Measurements from ENCODE around the gene SLC35E3. TPM values are rescaled to one million over a fixed set of nuclear protein-coding genes. Genes with fewer than 3 reads are reported as not detected.

The SLC35E3 gene
- total RNA-seq, 4 donors from 2014 or later = 0.92 to 2.7 (median 1.6) TPM

GRCh38 chr12:68792952-68793351 is 47.0 kb downstream of the SLC35E3 start:
- no peak overlapping the region for H3K4me3 ChIP-seq
- no peaks in the 10 kb centered on the region for H3K36me3 ChIP-seq
- TF ChIP-seq POLR2A (IDR thresholded peaks at IDR 0.05) = no peak
- TF ChIP-seq CTCF (IDR thresholded peaks at IDR 0.05 in 4 of 5, conservative IDR thresholded peaks at IDR 0.05 in 1 of 5) = no peak
- in situ Hi-C loops (cut with MboI; ENCODE audit: low sequenced_read_pairs in 4 of 4) (no loop called here), intact Hi-C loops (cut with DNase I; ENCODE audit: low total_unique reads) (no loop called here)
- H3K27ac ChIP-seq = no peak overlapping the region
- H3K9me3 ChIP-seq = no peaks in the 10 kb centered on the region
- no peaks in the 10 kb centered on the region for H3K27me3 ChIP-seq
- no peak for DNase-seq
- ATAC-seq = no peak
- H3K4me1 ChIP-seq = no peaks in the 10 kb centered on the region

- Histone ChIP-seq H3K36me3 (no peaks in the 10 kb centered on the region), H3K27me3 (no peaks in the 10 kb centered on the region), H3K27ac (no peak overlapping the region), H3K4me3 (no peak overlapping the region), H3K4me1 (no peaks in the 10 kb centered on the region), H3K9me3 (no peaks in the 10 kb centered on the region)
- no peak for TF ChIP-seq CTCF (IDR thresholded peaks at IDR 0.05 in 4 of 5, conservative IDR thresholded peaks at IDR 0.05 in 1 of 5)
- DNase-seq (no peak), ATAC-seq (no peak)
- in situ Hi-C loops (cut with MboI; ENCODE audit: low sequenced_read_pairs in 4 of 4) (no loop called here), intact Hi-C loops (cut with DNase I; ENCODE audit: low total_unique reads) (no loop called here)
Observed at GRCh38 chr12:68793436-68793835, 47.5 kb downstream of the SLC35E3 start.

- no peak for DNase-seq
- no peaks in the 10 kb centered on the region for H3K4me1 ChIP-seq
- H3K27ac ChIP-seq = no peak overlapping the region
- no peak overlapping the region for H3K4me3 ChIP-seq
- intact Hi-C loops (cut with DNase I; ENCODE audit: low total_unique reads) (no loop called here), in situ Hi-C loops (cut with MboI; ENCODE audit: low sequenced_read_pairs in 4 of 4) (no loop called here)
- ATAC-seq = no peak
- TF ChIP-seq CTCF (IDR thresholded peaks at IDR 0.05 in 4 of 5, conservative IDR thresholded peaks at IDR 0.05 in 1 of 5) (no peak), POLR2A (IDR thresholded peaks at IDR 0.05) (no peak)
- H3K27me3 ChIP-seq = no peaks in the 10 kb centered on the region
- H3K36me3 ChIP-seq = no peaks in the 10 kb centered on the region
- no peaks in the 10 kb centered on the region for H3K9me3 ChIP-seq
Observed at GRCh38 chr12:68793975-68794652, 48.1 kb downstream of the SLC35E3 start.

DNA sequence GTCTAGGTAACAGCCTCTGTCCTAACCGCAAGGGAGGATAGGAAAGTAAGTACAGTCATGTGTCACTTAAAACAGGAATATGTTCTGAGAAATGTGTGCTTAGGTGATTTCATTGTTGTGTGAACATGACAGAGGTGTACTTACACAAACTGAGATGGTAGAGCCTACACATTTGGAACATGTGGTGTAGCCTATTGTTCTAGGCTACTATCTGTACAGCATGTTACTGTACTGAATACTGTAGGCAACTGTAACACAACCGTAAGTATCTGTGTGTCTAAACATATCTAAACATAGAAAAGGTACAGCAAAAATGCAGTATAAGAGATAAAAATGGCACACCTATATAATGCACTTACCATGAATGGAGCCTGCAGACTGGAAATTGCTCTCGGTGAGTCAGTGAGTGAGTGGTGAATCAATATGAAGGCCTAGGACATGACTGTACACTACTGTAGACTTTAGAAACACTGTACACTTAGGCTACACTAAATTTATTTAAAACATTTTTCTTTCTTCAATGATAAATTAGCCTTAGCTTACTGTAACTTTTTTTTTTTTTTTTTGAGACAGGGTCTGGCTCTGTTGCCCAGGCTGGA is 48.8 kb downstream of the SLC35E3 start:
- DNase-seq (no peak), ATAC-seq (no peak)
- no peak for TF ChIP-seq CTCF (IDR thresholded peaks at IDR 0.05 in 4 of 5, conservative IDR thresholded peaks at IDR 0.05 in 1 of 5)
- no peak for TF ChIP-seq POLR2A (IDR thresholded peaks at IDR 0.05)
- H3K36me3 ChIP-seq = no peaks in the 10 kb centered on the region
- no peaks in the 10 kb centered on the region for H3K27me3 ChIP-seq
- intact Hi-C loops (cut with DNase I; ENCODE audit: low total_unique reads) = no loop called here
- H3K9me3 ChIP-seq = no peaks in the 10 kb centered on the region
- in situ Hi-C loops (cut with MboI; ENCODE audit: low sequenced_read_pairs in 4 of 4) = no loop called here
- H3K4me1 ChIP-seq = no peaks in the 10 kb centered on the region
- no peak overlapping the region for H3K4me3 ChIP-seq
- no peak overlapping the region for H3K27ac ChIP-seq
